GM13976 (cell line): ENCODE results near the gene TASOR.
"Not testable (repeated sequence)": the region's sequence is repeated elsewhere in the genome, so short reads cannot be mapped to it uniquely, and the experiment has no call there.

Experiments
- DNase-seq: peaks from one replicate; pipeline ENCODE4 v3.0.0; 2012; ENCODE audit warnings: low spot score
- CTCF ChIP-seq: IDR thresholded peaks from 2 replicates; pipeline ENCODE4 v1.5.1; 2012; ENCODE audit warnings: borderline replicate concordance, mild to moderate bottlenecking; ENCODE audit not compliant: insufficient read depth; ENCODE audit errors: extremely low read depth, missing control alignments, control extremely low read depth
- in situ Hi-C: fragments of 300-500 bp; cut with MboI; formaldehyde crosslinking; loops from one replicate; pipeline ENCODE4 v1.12.0; 2022; ENCODE audit warnings: low sequenced_read_pairs, mixed read lengths, inconsistent platforms; ENCODE audit not compliant: unreplicated experiment

Gene TASOR

DNA sequence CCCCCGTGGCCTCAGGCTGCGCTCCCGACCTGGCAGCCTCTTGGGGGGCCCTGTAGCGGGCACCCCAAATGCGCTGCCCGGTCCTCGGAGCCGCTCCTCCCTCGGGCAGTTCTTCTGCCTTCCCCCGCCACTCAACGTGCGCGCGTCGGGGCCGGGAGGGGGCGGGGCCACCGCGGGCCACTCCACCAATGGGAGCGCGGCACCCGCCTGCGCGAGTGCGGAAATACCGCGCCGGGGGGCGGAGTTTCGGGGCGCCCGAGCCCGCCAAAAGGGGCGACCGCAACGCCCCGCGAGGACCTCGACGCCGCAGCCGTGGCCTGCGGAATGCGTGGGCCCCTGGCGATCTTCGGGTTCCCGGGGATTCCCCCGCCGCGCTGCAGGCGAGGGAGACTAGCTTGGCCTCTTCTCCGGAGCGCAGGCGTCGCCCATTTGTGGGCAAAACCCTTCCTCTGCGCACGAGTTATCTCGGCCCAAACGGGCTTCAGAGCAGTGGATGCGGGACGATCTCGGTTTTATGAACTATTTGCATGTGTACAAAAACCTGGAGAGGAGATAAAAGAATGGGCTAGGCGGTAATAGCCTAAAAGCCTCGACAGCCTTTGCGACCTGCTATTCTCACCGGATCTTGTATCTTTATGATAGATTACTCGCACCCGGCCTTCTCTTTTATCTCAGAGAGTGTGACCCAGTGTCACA lies at the start of gene TASOR:
TASOR (minus strand) TSS at position 144 of the 696 bp plus-strand sequence. CDS start 259 bp downstream, outside the sequence.
- in situ Hi-C loops, result no loop called here
- TF ChIP-seq CTCF, result no peak
- peak; percentile 95 for DNase-seq

- no peak for DNase-seq
- in situ Hi-C loops, result no loop called here
- no peak for TF ChIP-seq CTCF
These were observed 49.0 kb upstream of the TASOR start for GRCh38 chr3:56732109-56732508.

GRCh38 chr3:56725175-56725574 lies 42.1 kb upstream of the TASOR start:
- TF ChIP-seq CTCF, result no peak
- peak; percentile 72 for DNase-seq
- in situ Hi-C loops, result no loop called here

DNA sequence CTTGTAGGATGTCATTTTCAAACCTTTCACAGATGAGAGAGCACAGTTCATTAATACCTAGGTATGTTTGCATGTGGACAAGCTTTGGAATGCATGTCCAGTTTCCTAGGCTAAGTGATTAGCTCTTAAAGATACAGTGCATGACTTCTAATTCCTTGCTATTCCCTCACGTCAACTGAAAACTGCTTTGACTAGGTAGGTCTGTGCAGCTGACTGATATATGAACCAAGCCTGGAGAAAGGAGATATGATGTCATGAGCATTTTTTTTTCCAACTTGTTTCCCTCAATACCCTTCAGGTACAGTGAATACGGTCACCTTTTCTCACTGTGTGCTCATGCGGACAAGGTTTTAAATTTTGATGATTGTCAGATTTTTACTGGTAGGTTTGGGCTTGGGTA lies 41.6 kb upstream of the TASOR start:
- no peak for DNase-seq
- no peak for TF ChIP-seq CTCF
- in situ Hi-C loops, result no loop called here

DNA sequence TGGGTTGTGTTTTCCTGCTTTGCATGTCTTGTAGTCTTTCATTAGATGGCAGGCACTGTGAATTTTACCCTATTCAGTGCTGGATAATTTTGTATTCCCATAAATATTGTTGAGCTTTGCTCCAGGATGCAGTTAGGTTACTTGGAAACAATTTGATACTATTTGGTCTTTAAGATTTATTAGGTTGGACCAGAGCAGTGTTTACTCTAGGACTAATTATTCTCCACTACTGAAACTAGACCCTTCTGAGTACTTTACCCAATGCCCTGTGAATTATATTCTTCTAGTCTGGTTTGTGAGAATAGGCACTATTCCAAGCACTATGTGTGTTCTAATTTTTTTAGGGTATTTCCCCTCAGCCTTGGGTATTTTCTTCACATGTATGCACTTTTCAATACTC lies 37.8 kb upstream of the TASOR start:
- in situ Hi-C loops, result no loop called here
- DNase-seq, result peak; percentile 30
- no peak for TF ChIP-seq CTCF

DNA sequence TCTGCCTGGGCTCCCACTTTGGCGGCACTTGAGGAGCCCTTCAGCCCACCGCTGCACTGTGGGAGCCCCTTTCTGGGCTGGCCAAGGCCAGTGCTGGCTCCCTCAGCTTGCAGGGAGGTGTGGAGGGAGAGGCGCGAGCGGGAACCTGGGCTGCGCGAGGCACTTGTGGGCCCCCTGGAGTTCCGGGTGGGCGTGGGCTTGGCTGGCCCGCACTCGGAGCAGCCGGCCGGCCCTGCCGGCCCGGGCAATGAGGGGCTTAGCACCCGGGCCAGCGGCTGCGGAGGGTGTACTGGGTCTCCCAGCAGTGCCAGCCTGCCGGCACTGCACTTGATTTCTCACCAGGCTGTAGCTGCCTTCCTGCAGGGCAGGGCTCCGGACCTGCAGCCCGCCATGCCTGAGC lies 35.7 kb upstream of the TASOR start:
- DNase-seq, in situ Hi-C loops: not testable (repeated sequence)

DNA sequence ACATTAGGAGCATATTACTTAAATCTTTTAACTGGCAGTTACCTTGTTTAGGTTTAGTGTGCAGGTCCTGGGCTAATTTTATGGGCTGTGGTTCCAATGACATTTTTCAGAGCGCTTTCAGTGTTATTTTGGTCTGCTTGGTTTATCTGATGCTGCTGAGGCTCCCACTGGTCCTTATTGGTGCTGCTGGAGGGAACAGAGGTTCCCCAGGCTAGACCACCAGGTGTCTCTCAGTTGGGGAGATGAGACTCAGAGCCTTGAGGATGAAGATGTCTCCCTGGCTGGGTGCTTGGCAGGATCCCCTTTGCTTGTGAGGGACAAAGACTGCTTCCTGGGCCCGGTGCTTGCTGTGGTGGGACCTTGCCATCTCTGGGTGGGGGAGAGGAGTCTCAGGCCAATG lies 28.3 kb upstream of the TASOR start:
- TF ChIP-seq CTCF, result no peak
- in situ Hi-C loops, result loop anchor here (5.0 kb wide), 1 partner anchor 86 kb away; no protein-coding TSS in a partner anchor
- no peak for DNase-seq

- in situ Hi-C loops, DNase-seq: not testable (repeated sequence)
These were observed 24.3 kb upstream of the TASOR start for GRCh38 chr3:56707412-56707811.
